GM19023 (cell line): Measurements from ENCODE around the gene TMEM221.
A peak's percentile ranks its signal among the peaks of the same experiment; 100 is the strongest.
"Not testable (repeated sequence)": the region's sequence is repeated elsewhere in the genome, so short reads cannot be mapped to it uniquely, and the experiment has no call there.

ENCODE experiments used
- ATAC-seq: cut with Tn5 transposase; IDR thresholded peaks from one replicate; pipeline ENCODE4 v1.9.1; 2021; ENCODE audit warnings: mild to moderate bottlenecking, moderate library complexity; ENCODE audit not compliant: unreplicated experiment

TMEM221 gene

GRCh38 chr19:17448131-17448967, at the start of gene TMEM221:
TSS of gene TMEM221 (minus strand) at chr19:17448668. CDS start at chr19:17448462, 206 bp downstream.
- ATAC-seq, result no peak

DNA sequence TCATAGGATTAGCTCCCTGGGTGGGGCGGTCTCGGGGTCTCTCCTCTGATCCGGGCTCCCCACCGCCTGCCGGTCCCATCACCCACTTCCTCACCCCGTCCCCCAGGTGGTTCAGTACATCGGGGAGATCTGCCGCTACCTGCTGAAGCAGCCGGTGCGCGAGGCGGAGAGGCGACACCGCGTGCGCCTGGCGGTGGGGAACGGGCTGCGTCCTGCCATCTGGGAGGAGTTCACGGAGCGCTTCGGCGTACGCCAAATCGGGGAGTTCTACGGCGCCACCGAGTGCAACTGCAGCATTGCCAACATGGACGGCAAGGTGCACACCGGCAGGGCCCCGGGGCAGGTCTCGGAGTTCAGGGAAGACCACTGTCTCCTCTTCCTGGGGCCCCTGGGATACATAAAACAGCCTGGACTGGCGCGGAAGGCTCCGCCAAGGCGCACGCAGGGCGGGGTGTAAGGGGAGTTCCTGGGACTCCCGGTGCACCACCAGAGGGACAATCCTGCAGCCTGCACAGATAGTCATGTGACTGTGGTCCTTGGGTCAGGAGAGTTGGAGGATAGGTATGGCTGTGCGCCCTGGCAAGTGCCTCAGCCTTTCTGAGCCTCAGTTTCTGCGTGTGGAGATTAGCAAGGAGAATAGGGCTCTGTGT, 48.8 kb upstream of the TMEM221 start:
- ATAC-seq, result no peak

- ATAC-seq, result peak; percentile 70
These were observed 48.0 kb upstream of the TMEM221 start for GRCh38 chr19:17496337-17496997.

DNA sequence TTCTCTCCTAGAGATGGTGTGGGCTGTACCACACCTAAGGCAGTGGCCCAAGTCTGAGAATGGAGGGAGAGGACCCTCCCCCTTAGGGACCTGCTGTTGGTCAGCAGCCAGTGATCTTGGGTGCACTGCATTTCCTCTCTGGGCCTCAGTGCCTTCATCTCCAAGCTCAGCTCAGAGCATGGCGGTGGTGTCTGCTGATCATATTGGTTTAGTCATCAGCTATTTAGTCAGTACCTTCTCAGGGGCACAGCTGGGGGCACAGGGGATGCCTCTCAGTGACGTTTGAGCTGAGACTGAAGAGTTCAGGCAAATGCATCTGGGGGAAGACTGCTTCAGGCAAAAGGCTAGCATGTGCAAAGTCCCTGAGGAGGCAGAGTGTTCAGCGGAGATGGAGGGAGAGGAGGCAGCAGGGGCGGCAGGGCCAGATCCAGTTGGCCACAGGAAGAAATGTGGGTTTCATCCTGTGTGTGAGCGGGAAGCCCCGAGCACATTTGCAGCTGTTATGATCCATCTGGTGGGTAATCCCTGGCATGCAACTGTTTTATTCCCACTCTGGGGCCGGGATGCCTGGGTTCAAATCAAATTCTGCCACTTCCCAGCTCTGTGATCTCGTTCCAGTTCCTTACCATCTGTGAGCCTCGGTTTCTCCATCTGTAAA, 47.3 kb upstream of the TMEM221 start:
- no peak for ATAC-seq

DNA sequence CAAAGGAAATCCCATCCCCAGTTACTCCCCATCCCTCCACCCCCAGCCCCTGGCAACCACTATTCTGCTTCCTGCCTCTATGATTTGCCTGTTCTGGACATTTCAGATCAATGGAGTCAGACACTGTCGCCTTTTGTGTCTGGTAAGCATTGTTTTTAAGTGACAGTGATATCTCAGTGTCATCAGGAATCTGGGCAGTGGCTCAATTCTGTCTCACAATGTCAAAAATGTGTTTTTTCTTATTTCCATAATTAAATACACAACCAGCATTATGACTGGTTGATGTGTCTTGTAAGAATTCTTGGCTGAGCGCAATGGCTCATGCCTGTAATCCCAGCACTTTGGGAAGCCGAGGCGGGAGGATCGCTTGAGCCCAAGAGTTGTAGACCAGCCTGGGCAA, 42.8 kb upstream of the TMEM221 start:
- no peak for ATAC-seq

DNA sequence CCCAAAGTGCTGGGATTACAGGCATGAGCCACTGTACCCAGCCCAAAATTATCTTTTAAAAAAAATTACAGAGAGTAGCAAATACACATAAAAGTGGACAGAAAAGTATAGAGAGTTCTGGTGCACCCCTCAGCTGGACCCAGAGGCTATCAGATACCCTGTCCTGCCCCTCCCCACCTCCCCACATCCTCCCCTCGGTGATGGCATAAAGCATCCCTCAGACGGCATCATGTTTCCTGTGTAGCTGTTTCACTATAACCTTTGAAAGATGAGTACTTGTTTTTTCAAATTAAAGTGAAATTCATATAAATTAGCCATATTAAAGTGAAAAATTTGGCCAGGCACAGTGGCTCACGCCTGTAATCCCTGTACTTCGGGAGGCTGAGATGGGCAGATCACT, 41.9 kb upstream of the TMEM221 start:
- ATAC-seq, result no peak

DNA sequence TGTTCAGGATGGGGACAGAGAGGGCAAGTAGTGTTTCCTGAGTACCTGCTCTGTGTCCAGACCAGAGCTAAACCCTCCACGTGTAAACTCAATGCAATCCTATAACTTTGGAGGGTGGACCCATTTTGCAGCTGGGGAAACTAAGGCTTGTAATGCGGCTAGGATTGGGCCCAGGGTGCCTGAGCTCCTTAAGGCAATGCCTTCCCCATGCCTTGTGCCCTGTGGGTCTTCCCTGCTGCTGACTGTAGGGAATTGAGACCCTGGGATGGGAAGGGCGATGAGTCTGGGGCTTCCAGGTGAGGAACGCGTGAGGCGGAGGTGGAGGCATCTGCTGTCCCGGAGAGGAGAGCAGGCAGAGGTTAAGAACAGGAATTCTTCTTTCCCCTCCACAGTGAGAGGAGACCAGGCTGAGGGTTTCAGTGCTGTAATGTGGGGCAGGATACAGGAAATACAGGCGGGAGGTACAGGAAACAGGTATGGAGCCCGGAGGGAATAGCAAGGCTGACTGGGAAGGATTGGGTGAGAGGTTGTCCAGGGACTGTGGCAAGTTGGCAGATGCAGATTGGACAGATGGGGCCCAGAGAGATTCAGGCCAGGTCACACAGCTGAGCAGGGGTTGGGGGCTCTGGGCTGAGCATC, 41.0 kb upstream of the TMEM221 start:
- ATAC-seq, result no peak

- peak; percentile 54 for ATAC-seq
These were observed 40.3 kb upstream of the TMEM221 start for GRCh38 chr19:17488593-17489391.

GRCh38 chr19:17487284-17488121, 39.0 kb upstream of the TMEM221 start:
- no peak for ATAC-seq

DNA sequence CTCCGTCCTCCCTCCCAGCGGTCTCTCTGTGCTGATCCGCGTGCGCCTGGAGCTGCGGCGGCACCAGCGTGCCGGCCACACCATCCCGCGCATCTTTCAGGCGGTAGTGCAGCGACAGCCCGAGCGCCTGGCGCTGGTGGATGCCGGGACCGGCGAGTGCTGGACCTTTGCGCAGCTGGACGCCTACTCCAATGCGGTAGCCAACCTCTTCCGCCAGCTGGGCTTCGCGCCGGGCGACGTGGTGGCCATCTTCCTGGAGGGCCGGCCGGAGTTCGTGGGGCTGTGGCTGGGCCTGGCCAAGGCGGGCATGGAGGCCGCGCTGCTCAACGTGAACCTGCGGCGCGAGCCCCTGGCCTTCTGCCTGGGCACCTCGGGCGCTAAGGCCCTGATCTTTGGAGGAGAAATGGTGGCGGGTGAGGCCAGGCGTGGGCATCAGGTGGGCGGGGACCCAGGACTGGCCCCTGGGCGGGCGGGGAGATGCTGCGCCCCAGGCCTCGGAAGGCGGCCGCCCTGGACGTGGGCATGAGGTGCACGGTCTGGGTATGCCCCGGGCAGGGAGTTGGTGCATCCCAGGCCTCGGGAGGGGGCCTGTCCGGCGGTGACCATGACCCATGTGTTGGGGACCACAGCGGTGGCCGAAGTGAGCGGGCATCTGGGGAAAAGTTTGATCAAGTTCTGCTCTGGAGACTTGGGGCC, 38.2 kb upstream of the TMEM221 start:
- ATAC-seq, result no peak

GRCh38 chr19:17484520-17485185, 36.2 kb upstream of the TMEM221 start:
- ATAC-seq, result no peak

GRCh38 chr19:17483605-17484002, 35.1 kb upstream of the TMEM221 start:
- ATAC-seq, result no peak

- no peak for ATAC-seq
These were observed 34.6 kb upstream of the TMEM221 start for GRCh38 chr19:17482877-17483604.

DNA sequence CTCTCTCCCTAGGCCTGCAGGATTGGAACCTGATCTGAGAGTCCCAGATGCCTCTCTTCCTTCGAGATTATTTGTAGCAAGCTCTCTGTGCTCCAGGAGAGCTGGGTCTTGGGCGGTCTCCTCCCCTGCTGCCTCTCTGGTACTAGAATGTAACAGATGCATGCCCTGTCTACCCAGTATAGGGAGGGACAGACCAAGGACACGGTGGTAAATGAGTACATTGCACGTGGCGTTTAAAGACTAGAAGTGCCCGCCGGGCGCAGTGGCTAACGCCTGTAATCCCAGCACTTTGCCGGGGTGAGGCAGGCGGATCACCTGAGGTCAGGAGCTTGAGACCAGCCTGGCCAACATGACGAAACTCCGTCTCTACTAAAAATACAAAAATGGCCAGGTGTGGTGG, 33.5 kb upstream of the TMEM221 start:
- ATAC-seq, result no peak

GRCh38 chr19:17479325-17479791, 30.9 kb upstream of the TMEM221 start:
- ATAC-seq, result no peak

GRCh38 chr19:17475541-17476115, 27.2 kb upstream of the TMEM221 start:
- no peak for ATAC-seq

- ATAC-seq, result not testable (repeated sequence)
These were observed 26.6 kb upstream of the TMEM221 start for GRCh38 chr19:17475011-17475540.
